A204.1 (cell line): Measurements from ENCODE around the gene ESYT3.
"Not testable (repeated sequence)": the region's sequence is repeated elsewhere in the genome, so short reads cannot be mapped to it uniquely, and the experiment has no call there.

Experiments used
- FAIRE-seq: peaks from 2 replicates; lab custom pipeline; 2012; peaks lifted over from hg19 to GRCh38; lab: Jason Lieb, UNC

Gene ESYT3

GRCh38 chr3:138412821-138413551, 21.4 kb upstream of the ESYT3 start:
- FAIRE-seq = no peak

- FAIRE-seq = not testable (repeated sequence)
Measured at GRCh38 chr3:138416236-138416635, 18.2 kb upstream of the ESYT3 start.

GRCh38 chr3:138417559-138417982, 16.8 kb upstream of the ESYT3 start:
- FAIRE-seq = peak; percentile 82

- no peak for FAIRE-seq
Measured at GRCh38 chr3:138418601-138419206, 15.7 kb upstream of the ESYT3 start.

GRCh38 chr3:138423316-138423715, 11.1 kb upstream of the ESYT3 start:
- FAIRE-seq = no peak

GRCh38 chr3:138424323-138424722, 10.1 kb upstream of the ESYT3 start:
- FAIRE-seq = no peak

GRCh38 chr3:138426211-138426610, 8.2 kb upstream of the ESYT3 start:
- FAIRE-seq = peak; percentile 80

- FAIRE-seq = not testable (repeated sequence)
Measured at GRCh38 chr3:138426754-138427153, 7.7 kb upstream of the ESYT3 start.

- no peak for FAIRE-seq
Measured at GRCh38 chr3:138429665-138430064, 4.8 kb upstream of the ESYT3 start.

GRCh38 chr3:138432576-138433240, 1.7 kb upstream of the ESYT3 start:
- no peak for FAIRE-seq

- FAIRE-seq = no peak
Measured at GRCh38 chr3:138433892-138434275, 532 bp upstream of the ESYT3 start.

GRCh38 chr3:138434875-138435772, 708 bp downstream of the ESYT3 start:
- no peak for FAIRE-seq

- FAIRE-seq = no peak
Measured at GRCh38 chr3:138435840-138436239, 1.4 kb downstream of the ESYT3 start.

- FAIRE-seq = no peak
Measured at GRCh38 chr3:138437281-138437680, 2.9 kb downstream of the ESYT3 start.

- FAIRE-seq = no peak
Measured at GRCh38 chr3:138438896-138439295, 4.5 kb downstream of the ESYT3 start.

GRCh38 chr3:138439646-138440045, 5.2 kb downstream of the ESYT3 start:
- no peak for FAIRE-seq

GRCh38 chr3:138440121-138440521, 5.7 kb downstream of the ESYT3 start:
- no peak for FAIRE-seq

GRCh38 chr3:138440596-138440995, 6.2 kb downstream of the ESYT3 start:
- no peak for FAIRE-seq

GRCh38 chr3:138441256-138441655, 6.8 kb downstream of the ESYT3 start:
- FAIRE-seq = no peak

GRCh38 chr3:138441742-138442141, 7.3 kb downstream of the ESYT3 start:
- no peak for FAIRE-seq

- FAIRE-seq = no peak
Measured at GRCh38 chr3:138442433-138442832, 8.0 kb downstream of the ESYT3 start.

GRCh38 chr3:138443091-138443490, 8.7 kb downstream of the ESYT3 start:
- no peak for FAIRE-seq
